ENCODE measurements around the gene C6orf62. TPM values are rescaled to one million over a fixed set of nuclear protein-coding genes. Genes with fewer than 3 reads are reported as not detected.
"Not testable (repeated sequence)": the region's sequence is repeated elsewhere in the genome, so short reads cannot be mapped to it uniquely, and the experiment has no call there.

Gene C6orf62
- polyA plus RNA-seq, 3 donors, result 40.9 to 48.3 (median 41.1) TPM

GRCh38 chr6:24744911-24745310 is 26.0 kb upstream of the C6orf62 start:
- H3K27ac ChIP-seq (ENCODE audit: low read depth, low read length), result no peak overlapping the region
- WGBS, 3 donors, result 77 to 79% (median 78%) methylated on average over 5 of the region's 5 CpGs

DNA sequence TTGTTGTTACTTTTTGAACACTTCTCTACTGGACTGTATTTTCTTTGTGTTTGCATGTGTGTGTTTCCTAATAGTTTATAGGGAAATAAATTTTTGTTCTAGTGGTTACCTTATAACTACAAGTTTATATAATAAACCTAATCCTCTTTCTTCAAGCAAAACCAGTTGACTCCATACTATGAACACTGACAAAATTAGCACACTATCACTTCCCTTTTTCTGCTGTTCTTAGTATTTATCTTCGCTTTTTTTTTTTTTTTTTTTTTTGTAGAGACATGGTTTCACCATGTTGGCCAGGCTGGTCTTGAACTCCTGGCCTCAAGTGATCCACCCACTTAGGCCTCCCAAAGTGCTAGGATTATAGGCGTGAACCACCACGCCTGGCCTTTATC is 25.0 kb upstream of the C6orf62 start:
- no peak overlapping the region for H3K27ac ChIP-seq (ENCODE audit: low read depth, low read length)
- 79 to 85% (median 82%) methylated on average over 2 to 3 of the region's 3 CpGs for WGBS, 3 donors

- H3K27ac ChIP-seq (ENCODE audit: low read depth, low read length), result no peak overlapping the region
- WGBS, 3 donors, result 61 to 77% (median 68%) methylated on average over 2 of the region's 2 CpGs
Measured at GRCh38 chr6:24743265-24743943, 24.4 kb upstream of the C6orf62 start.

GRCh38 chr6:24742216-24742738 is 23.3 kb upstream of the C6orf62 start:
- 80 to 95% (median 82%) methylated on average over 5 of the region's 5 CpGs for WGBS, 3 donors

DNA sequence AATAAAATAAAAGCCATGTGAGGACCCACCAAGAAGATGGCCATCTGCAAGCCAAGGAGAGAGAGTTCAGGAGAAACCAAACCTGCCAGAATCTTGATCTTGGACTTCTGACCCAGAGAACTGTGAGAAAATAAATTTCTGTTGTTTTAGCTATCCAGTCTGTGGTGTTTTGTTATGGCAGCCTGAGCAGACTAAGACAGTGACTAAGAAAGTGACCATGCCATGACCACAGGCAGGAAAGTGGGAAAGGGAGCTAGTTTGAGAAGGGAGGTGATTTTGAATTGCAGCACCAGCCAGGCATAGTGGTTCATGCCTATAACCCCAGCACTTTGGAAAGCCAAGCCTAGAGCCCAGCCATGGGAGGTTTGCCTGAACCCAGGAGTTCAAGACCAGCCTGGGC is 21.9 kb upstream of the C6orf62 start:
- H3K27ac ChIP-seq (ENCODE audit: low read depth, low read length), result no peak overlapping the region

More at GRCh38 chr6:24742216-24742738, 23.3 kb upstream of the C6orf62 start:
- H3K27ac ChIP-seq (ENCODE audit: low read depth, low read length), result no peak overlapping the region

DNA sequence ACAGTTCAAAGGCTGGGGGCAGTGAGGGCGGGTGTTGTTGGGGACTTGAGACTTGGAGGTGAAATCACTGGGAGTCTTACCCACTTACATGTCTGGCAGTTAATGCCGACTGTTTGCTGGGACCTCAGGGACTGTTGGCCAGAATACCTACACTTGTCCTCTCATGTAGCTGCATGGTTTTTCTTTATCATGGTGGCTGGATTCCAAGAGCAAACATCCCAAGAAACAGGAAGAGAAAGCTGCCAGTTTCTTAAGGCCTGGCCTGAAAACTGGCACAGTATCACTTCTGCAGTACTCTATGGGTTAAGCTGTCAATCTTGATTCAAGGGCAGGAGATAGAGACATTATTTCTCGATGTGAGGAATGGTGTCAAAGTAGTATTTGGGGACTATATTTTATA is 19.8 kb upstream of the C6orf62 start:
- 39 to 80% (median 73%) methylated on average over 3 of the region's 3 CpGs for WGBS, 3 donors
- H3K27ac ChIP-seq (ENCODE audit: low read depth, low read length), result no peak overlapping the region

GRCh38 chr6:24734710-24735109 is 15.8 kb upstream of the C6orf62 start:
- WGBS, 3 donors, result 92 to 94% (median 92%) methylated on average over 4 of the region's 4 CpGs
- not testable (repeated sequence) for H3K27ac ChIP-seq (ENCODE audit: low read depth, low read length)

DNA sequence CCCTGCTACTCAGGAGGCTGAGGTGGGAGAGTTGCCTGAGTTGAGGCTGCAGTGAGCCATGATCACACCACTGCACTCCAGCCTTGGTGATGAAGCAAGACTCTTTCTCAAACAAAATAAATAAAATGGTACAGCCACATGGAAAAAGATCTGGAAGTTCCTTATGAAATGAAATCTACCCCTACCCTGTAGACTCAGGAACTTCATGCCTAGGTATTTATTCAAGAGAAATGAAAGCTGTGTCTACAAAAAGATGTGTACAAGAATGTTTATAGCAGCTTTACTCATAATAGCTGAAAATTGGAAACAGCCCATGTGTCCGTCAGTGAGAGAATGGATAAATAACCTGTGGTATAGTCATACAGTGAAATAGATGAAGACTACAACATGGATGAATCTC is 15.2 kb upstream of the C6orf62 start:
- no peak overlapping the region for H3K27ac ChIP-seq (ENCODE audit: low read depth, low read length)
- 95 to 100% (median 96%) methylated on average over 1 of the region's 1 CpG for WGBS, 3 donors

DNA sequence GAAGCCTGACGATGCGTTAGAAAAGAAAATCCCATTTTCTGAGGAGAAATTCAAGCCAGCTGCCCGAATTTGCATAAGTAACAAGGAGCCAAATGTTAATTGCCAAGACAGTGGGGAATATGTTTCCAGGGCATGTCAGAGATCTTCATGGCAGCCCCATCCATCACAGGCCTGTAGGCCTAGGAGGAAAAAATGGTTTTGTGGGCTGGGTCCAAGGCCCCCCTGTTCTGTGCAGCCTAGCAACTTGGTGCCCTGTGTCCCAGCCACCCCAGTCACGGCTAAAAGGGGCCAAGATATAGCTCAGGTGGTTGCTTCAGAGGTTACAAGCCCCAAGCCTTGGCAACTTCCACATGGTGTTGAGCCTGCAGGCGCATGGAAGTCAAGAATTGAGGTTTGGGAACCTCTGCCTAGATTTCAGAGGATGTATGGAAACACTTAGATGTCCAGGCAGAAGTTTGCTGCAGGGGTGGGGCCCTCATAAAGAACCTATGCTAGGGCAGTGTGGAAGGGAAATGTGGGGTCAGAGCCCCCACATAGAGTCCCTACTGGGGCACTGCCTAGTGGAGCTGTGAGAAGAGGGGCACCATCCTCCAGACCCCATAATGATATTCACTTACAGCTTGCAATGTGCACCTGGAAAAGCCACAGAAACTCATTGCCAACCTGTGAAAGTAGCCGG is 12.6 kb upstream of the C6orf62 start:
- not testable (repeated sequence) for H3K27ac ChIP-seq (ENCODE audit: low read depth, low read length)
- WGBS, 3 donors, result 90 to 94% (median 93%) methylated on average over 6 of the region's 6 CpGs

DNA sequence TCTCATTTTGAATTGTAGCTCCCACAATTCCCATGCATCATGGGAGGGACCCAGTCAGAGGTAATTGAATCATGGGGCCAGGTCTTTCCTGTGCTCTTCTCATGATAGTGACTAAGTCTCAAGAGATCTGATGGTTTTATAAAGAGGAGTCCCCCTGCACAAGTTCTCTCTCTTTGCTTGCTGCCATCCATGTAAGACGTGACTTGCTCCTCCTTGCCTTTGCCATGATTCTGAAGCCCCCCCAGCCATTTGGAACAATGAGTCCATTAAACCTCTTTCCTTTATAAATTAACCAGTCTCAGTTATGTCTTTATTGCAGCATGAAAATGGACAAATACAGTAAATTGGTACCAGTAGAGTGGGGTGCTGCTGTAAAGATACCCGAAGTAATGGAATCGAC is 11.7 kb upstream of the C6orf62 start:
- not testable (repeated sequence) for H3K27ac ChIP-seq (ENCODE audit: low read depth, low read length)
- WGBS, 3 donors, result 78 to 96% (median 95%) methylated on average over 3 of the region's 3 CpGs

GRCh38 chr6:24723270-24723669 is 4.3 kb upstream of the C6orf62 start:
- 95 to 96% (median 95%) methylated on average over 3 of the region's 3 CpGs for WGBS, 3 donors
- H3K27ac ChIP-seq (ENCODE audit: low read depth, low read length), result no peak overlapping the region

GRCh38 chr6:24721461-24722215 is 2.7 kb upstream of the C6orf62 start:
- 3 to 7% (median 4%) methylated on average over 26 of the region's 26 CpGs for WGBS, 3 donors
- H3K27ac ChIP-seq (ENCODE audit: low read depth, low read length), result peak overlapping the region; percentile 78

- peak overlapping the region; percentile 83 for H3K27ac ChIP-seq (ENCODE audit: low read depth, low read length)
- WGBS, 3 donors, result 0 to 1% (median 0%) methylated on average over 60 of the region's 60 CpGs
Measured at GRCh38 chr6:24720604-24721460, 1.9 kb upstream of the C6orf62 start.

DNA sequence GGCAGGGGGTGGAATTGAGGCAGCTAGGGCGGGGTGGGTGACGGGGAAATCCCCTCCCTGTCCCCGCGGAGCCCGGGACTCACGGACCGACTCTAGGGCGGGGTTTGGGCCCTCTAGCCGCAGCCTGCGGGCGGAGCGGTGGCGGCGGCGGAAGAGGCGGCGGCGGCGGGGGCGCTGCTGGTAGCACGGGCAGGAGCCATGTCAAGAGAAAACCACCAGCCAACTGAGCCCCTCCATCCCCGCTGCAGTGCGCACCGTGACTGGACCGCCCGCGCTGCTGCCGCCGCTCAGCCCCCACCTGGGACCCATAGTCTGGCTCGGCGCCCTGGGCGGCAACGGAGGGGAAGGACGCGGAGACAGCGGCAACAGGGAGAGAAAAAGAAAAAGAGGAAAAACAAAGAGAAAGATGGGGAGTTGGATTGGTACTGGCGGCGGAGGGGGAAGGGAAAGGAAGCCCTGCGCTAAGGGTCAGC is 1.2 kb upstream of the C6orf62 start:
- WGBS, 3 donors, result 0 to 1% (median 0%) methylated on average over 26 to 39 of the region's 39 CpGs
- H3K27ac ChIP-seq (ENCODE audit: low read depth, low read length), result peak overlapping the region; percentile 83

DNA sequence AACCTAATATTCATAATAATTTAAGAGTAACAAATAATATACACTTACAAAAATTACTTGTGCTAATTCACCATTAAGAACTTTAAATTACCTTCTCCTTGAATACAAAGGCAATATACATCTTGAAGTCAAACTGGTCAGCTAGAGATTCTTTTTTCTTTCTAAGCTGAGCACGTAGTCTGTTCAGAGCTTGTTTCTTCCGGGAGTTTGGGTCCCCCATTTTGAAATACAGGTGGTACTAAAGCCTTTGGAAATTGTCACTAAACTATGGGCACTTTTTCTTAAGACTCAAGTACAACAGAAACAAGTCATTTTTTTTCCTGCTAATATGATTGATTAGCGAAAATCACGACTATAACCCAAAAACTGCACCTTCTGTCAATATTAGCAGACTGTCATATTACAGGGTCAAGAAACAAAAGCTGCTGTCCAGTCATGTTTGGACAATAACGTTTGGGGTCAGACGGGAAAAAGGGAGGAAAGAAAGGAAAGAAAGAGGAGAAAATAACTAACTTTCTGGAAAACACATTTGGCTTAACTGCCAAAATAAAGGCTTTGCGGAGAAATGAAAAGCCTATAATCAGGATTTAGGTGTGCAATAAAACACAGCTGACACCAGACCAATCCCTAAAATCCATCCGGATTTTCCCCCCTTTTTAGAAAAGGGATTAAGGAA is 367 bp downstream of the C6orf62 start:
- H3K27ac ChIP-seq (ENCODE audit: low read depth, low read length), result no peak overlapping the region
- WGBS, 3 donors, result 6 to 19% (median 11%) methylated on average over 8 of the region's 8 CpGs

GRCh38 chr6:24716602-24717148 is 2.3 kb downstream of the C6orf62 start:
- not testable (repeated sequence) for H3K27ac ChIP-seq (ENCODE audit: low read depth, low read length)
- 59 to 78% (median 78%) methylated on average over 7 of the region's 7 CpGs for WGBS, 3 donors

- WGBS, 3 donors, result 88 to 96% (median 93%) methylated on average over 10 of the region's 10 CpGs
- no peak overlapping the region for H3K27ac ChIP-seq (ENCODE audit: low read depth, low read length)
Measured at GRCh38 chr6:24710519-24711303, 8.2 kb downstream of the C6orf62 start.
